Activated CD8-positive, alpha-beta memory T cell treated with anti-CD3 and anti-CD28 coated beads for 4 hours (primary cell): ENCODE data around the gene MAP7.
"Not testable (repeated sequence)": the region's sequence is repeated elsewhere in the genome, so short reads cannot be mapped to it uniquely, and the experiment has no call there.

Experiments
- DNase-seq, 2 donors: peaks; one replicate each; pipeline ENCODE4 v3.0.0-alpha.2; 2020; ENCODE audit warnings: low read depth in 2 of 2

MAP7 gene

GRCh38 chr6:136338486-136338885 lies 211.7 kb downstream of the MAP7 start:
- DNase-seq: no peak

GRCh38 chr6:136337606-136338005 lies 212.6 kb downstream of the MAP7 start:
- DNase-seq: no peak

- no peak for DNase-seq
Measured at GRCh38 chr6:136337121-136337520, 213.1 kb downstream of the MAP7 start.

GRCh38 chr6:136335736-136336363 lies 214.4 kb downstream of the MAP7 start:
- no peak for DNase-seq

- no peak for DNase-seq
Measured at GRCh38 chr6:136334853-136335252, 215.4 kb downstream of the MAP7 start.

GRCh38 chr6:136334465-136334846 lies 215.8 kb downstream of the MAP7 start:
- DNase-seq: no peak

GRCh38 chr6:136333824-136334464 lies 216.3 kb downstream of the MAP7 start:
- DNase-seq: no peak

GRCh38 chr6:136331461-136331860 lies 218.8 kb downstream of the MAP7 start:
- no peak for DNase-seq

- no peak for DNase-seq
Measured at GRCh38 chr6:136330634-136331033, 219.6 kb downstream of the MAP7 start.

GRCh38 chr6:136326038-136326553 lies 224.1 kb downstream of the MAP7 start:
- DNase-seq: no peak

- no peak for DNase-seq
Measured at GRCh38 chr6:136324686-136325380, 225.4 kb downstream of the MAP7 start.

GRCh38 chr6:136323431-136324112 lies 226.7 kb downstream of the MAP7 start:
- DNase-seq: no peak

GRCh38 chr6:136319732-136320131 lies 230.5 kb downstream of the MAP7 start:
- no peak for DNase-seq

- no peak for DNase-seq
Measured at GRCh38 chr6:136318676-136319075, 231.5 kb downstream of the MAP7 start.

- no peak for DNase-seq
Measured at GRCh38 chr6:136317971-136318370, 232.3 kb downstream of the MAP7 start.

- DNase-seq: peak; percentile 18 to 31
Measured at GRCh38 chr6:136317021-136317694, 233.1 kb downstream of the MAP7 start.

GRCh38 chr6:136315594-136315993 lies 234.6 kb downstream of the MAP7 start:
- no peak for DNase-seq

GRCh38 chr6:136312975-136313374 lies 237.2 kb downstream of the MAP7 start:
- no peak for DNase-seq

- no peak for DNase-seq
Measured at GRCh38 chr6:136309729-136310311, 240.4 kb downstream of the MAP7 start.

GRCh38 chr6:136309171-136309570 lies 241.1 kb downstream of the MAP7 start:
- DNase-seq: no peak

- not testable (repeated sequence) for DNase-seq
Measured at GRCh38 chr6:136308469-136308868, 241.8 kb downstream of the MAP7 start.
